Loucy (cell line): ENCODE data around the gene PPP1R16B.
A peak's percentile ranks its signal among the peaks of the same experiment; 100 is the strongest.

Experiments
- H2AFZ ChIP-seq: fragments of 200-600 bp; sonication (generic); 2 replicates; pipeline ENCODE4 v1.6.0; 2016; ENCODE audit warnings: antibody characterized with exemption, mild to moderate bottlenecking, low read length, moderate library complexity
- H3F3A ChIP-seq: fragments of 200-600 bp; 2 replicates; pipeline ENCODE4 v1.6.0; 2016; ENCODE audit warnings: antibody characterized with exemption, low read depth, mild to moderate bottlenecking
- H3K27me3 ChIP-seq: fragments of 200-600 bp; sonication (generic); 2 replicates; pipeline ENCODE4 v1.6.1; 2014; ENCODE audit warnings: low read length, mild to moderate bottlenecking; ENCODE audit not compliant: insufficient read depth, poor library complexity, severe bottlenecking
- H3K36me3 ChIP-seq: fragments of 200-600 bp; sonication (generic); 2 replicates; pipeline ENCODE4 v1.6.1; 2016; ENCODE audit warnings: low read length; ENCODE audit not compliant: insufficient read depth
- H3K4me1 ChIP-seq: fragments of 200-600 bp; sonication (generic); 2 replicates; pipeline ENCODE4 v1.5.1; 2014; ENCODE audit warnings: low read length, mild to moderate bottlenecking; ENCODE audit not compliant: insufficient read depth, poor library complexity, severe bottlenecking
- H3K4me2 ChIP-seq: fragments of 200-600 bp; sonication (generic); 2 replicates; pipeline ENCODE4 v1.6.0; 2014; ENCODE audit warnings: antibody characterized with exemption, low read length, low read depth, mild to moderate bottlenecking; ENCODE audit not compliant: poor library complexity, severe bottlenecking
- H3K4me3 ChIP-seq: fragments of 200-600 bp; sonication (generic); 2 replicates; pipeline ENCODE4 v1.5.1; 2014; ENCODE audit warnings: low read length, mild to moderate bottlenecking, mixed read lengths; ENCODE audit not compliant: poor library complexity, severe bottlenecking
- H3K79me2 ChIP-seq: fragments of 200-600 bp; sonication (generic); 2 replicates; pipeline ENCODE4 v1.6.1; 2014; ENCODE audit warnings: low read length; ENCODE audit not compliant: insufficient read depth
- H3K9ac ChIP-seq: fragments of 200-600 bp; sonication (generic); 2 replicates; pipeline ENCODE4 v1.6.0; 2014; ENCODE audit warnings: mild to moderate bottlenecking, low read depth, low read length, moderate library complexity; ENCODE audit not compliant: poor library complexity, severe bottlenecking
- H3K9me2 ChIP-seq: fragments of 200-600 bp; sonication (generic); replicated peaks from 2 replicates; pipeline ENCODE4 v1.6.1; 2016; ENCODE audit warnings: low read depth, low read length, mixed read lengths
- H3K9me3 ChIP-seq: fragments of 200-600 bp; sonication (generic); 2 replicates; pipeline ENCODE4 v1.6.1; 2014; ENCODE audit warnings: mild to moderate bottlenecking, antibody characterized with exemption, low read length, low read depth; ENCODE audit not compliant: insufficient read depth
- H4K20me1 ChIP-seq: fragments of 200-600 bp; sonication (generic); 2 replicates; pipeline ENCODE4 v1.6.0; 2014; ENCODE audit warnings: antibody characterized with exemption, low read length, mild to moderate bottlenecking; ENCODE audit not compliant: insufficient read depth, poor library complexity, severe bottlenecking
- EZH2phosphoT487 ChIP-seq: fragments of 200-600 bp; IDR thresholded peaks from 2 replicates; pipeline ENCODE4 v1.6.1; 2018; ENCODE audit warnings: antibody characterized with exemption, mild to moderate bottlenecking, moderate library complexity, borderline replicate concordance
- TF ChIP-seq, protein P1 (sequence below): fragments of 200-600 bp; sonication (generic); conservative IDR thresholded peaks from 2 replicates; pipeline ENCODE4 v1.5.1; 2014; ENCODE audit warnings: mild to moderate bottlenecking, antibody characterized with exemption, low read length

Gene PPP1R16B

GRCh38 chr20:38840894-38841470, 35.5 kb downstream of the PPP1R16B start:
- Histone ChIP-seq H3K9ac (no peak overlapping the region), H3K9me2 (no peaks in the 10 kb centered on the region), H3K4me3 (no peak overlapping the region), H3K27me3 (no peaks in the 10 kb centered on the region), H3K4me1 (peaks cover 14% of the 10 kb centered on the region), H3K4me2 (no peak overlapping the region), H2AFZ (no peak overlapping the region), H3K79me2 (peaks cover 10% of the 10 kb centered on the region; the same call in 1 of the 2 replicates), H4K20me1 (no peaks in the 10 kb centered on the region), H3F3A (no peaks in the 10 kb centered on the region), H3K9me3 (no peaks in the 10 kb centered on the region), H3K36me3 (peaks cover 4% of the 10 kb centered on the region; the same call in 1 of the 2 replicates)
- TF ChIP-seq EZH2phosphoT487 = no peak
- TF ChIP-seq, protein P1, sequence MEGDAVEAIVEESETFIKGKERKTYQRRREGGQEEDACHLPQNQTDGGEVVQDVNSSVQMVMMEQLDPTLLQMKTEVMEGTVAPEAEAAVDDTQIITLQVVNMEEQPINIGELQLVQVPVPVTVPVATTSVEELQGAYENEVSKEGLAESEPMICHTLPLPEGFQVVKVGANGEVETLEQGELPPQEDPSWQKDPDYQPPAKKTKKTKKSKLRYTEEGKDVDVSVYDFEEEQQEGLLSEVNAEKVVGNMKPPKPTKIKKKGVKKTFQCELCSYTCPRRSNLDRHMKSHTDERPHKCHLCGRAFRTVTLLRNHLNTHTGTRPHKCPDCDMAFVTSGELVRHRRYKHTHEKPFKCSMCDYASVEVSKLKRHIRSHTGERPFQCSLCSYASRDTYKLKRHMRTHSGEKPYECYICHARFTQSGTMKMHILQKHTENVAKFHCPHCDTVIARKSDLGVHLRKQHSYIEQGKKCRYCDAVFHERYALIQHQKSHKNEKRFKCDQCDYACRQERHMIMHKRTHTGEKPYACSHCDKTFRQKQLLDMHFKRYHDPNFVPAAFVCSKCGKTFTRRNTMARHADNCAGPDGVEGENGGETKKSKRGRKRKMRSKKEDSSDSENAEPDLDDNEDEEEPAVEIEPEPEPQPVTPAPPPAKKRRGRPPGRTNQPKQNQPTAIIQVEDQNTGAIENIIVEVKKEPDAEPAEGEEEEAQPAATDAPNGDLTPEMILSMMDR = no peak

- no peaks in the 10 kb centered on the region for H3K9me3 ChIP-seq
- no peaks in the 10 kb centered on the region for H3F3A ChIP-seq
- H3K4me2 ChIP-seq = no peak overlapping the region
- peaks cover 14% of the 10 kb centered on the region for H3K4me1 ChIP-seq
- TF ChIP-seq, protein P1 = no peak
- no peak for TF ChIP-seq EZH2phosphoT487
- no peak overlapping the region for H3K9ac ChIP-seq
- no peaks in the 10 kb centered on the region; the same call in 1 of the 2 replicates for H3K36me3 ChIP-seq
- no peaks in the 10 kb centered on the region for H3K27me3 ChIP-seq
- H4K20me1 ChIP-seq = no peaks in the 10 kb centered on the region
- H3K4me3 ChIP-seq = no peak overlapping the region
- no peaks in the 10 kb centered on the region for H3K9me2 ChIP-seq
- peaks cover 14% of the 10 kb centered on the region; the same call in 1 of the 2 replicates for H3K79me2 ChIP-seq
- H2AFZ ChIP-seq = no peak overlapping the region
Measured at GRCh38 chr20:38841570-38841969, 36.1 kb downstream of the PPP1R16B start.

- Histone ChIP-seq H4K20me1 (no peaks in the 10 kb centered on the region), H3K4me3 (no peak overlapping the region), H3K9me3 (no peaks in the 10 kb centered on the region), H3K9ac (no peak overlapping the region), H3K36me3 (no peaks in the 10 kb centered on the region; the same call in 1 of the 2 replicates), H3K27me3 (no peaks in the 10 kb centered on the region), H3K4me2 (peak overlapping the region; percentile 59), H3K79me2 (peaks cover 14% of the 10 kb centered on the region; the same call in 1 of the 2 replicates), H3K9me2 (no peaks in the 10 kb centered on the region), H3K4me1 (peaks cover 14% of the 10 kb centered on the region), H2AFZ (no peak overlapping the region), H3F3A (no peaks in the 10 kb centered on the region)
- TF ChIP-seq EZH2phosphoT487 = no peak
- TF ChIP-seq, protein P1 = no peak
Measured at GRCh38 chr20:38842026-38842425, 36.5 kb downstream of the PPP1R16B start.
